ENCODE measurements around the gene XPNPEP2.

The XPNPEP2 gene

DNA sequence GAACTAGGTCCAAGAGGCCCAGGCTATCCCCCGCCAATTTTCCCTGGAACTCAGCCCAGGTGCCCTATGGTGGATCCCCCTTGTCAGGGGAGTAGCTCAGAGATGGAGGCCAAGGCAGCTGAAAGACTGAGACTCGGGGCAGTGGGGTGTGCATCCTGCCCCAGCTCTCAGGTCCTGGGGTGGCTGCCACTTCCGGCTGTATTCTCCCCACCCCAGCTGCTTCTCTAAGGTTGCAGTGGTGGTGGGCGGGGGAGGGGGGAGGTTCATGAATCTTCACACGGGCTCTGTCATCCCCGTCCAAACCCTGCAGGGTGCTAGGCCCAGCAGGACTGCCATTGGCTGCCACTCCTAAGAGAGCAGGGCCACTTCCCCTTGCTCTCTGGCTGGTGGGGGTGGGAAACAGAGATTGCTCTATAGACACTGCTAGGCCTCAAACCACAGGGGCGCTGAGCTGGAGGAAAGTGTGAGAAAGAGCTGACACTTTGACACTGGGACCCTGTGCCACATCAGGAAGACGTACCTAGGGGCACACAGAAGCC is 42.4 kb downstream of the XPNPEP2 start:
- no peak for DNase-seq

DNA sequence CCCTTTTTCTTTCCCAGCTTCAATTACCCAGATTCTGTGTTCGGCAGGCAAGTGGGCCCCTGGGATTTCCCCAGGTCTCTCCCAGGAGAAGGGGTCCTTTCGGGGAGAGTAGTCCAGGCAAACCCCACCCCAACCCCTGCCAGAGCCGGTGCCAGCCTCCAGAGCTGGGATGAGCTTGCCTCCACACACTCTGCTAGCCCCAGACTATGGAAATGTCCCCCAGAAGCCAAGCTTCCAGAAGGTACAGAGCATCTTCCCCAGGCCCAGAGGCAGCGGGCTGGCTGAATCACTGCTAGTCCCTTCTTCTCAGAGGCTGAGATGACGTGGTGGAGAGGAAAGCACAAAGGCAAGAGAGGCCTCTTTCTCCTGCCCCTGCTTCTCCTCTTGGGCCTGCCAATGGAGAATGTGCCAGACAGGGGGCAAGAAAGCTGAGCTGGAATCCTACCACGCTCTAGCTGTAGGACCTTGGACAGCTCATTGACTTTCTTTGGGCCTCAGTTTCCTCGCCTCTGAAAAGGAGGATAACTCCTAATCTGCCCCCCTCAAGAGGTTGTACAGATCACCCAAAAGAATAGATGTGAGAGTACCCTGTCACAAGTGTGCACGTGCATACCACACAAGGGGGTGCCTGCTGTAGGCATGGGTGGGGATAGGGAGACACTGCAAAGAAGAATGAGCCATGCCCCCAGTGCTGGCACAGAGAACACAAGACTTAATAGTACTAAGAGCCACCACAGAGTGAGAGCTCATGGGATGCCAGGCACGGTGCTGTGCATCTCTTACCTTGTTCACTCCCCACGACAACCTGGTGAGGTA is 43.1 kb downstream of the XPNPEP2 start:
- DNase-seq, result no peak

DNA sequence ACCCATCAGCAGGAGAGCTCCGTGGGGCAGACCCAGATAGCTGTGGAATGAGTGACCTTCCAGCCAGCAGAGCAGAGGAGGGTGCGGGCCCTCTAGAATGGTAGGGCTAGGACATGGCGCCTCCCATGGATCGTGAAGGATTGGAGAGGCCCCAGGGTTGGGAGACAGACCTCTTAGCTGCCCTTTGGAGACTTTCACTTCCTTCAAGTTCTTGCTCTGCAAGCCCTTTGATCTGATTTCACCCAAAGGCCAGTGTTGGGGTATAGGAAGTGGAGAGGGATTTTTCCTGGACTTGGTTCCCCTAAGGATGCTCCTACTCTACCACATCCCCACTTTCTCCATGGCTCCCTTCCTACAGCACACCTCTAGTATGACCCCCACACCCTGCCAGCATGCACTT is 43.9 kb downstream of the XPNPEP2 start:
- DNase-seq, result no peak

DNA sequence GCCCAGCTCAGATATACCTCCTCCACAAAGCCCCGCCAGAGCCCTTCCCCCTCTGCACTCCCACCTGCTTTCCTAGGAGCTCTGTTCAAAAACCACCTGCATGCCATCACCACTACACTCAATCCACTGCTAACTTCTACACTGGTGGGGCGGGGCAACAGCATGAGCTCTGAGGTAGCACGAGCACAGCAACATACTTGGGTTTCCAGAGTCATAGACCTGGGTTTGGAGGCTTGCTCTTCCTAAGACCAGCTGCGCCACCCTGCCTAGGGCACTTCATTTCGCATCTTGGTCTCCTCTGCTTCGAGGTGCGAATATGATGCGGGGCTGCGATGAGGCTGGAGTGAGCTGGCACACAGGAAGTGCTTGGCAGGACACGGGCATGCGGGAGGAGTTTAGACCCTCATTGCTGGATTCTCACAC is 44.5 kb downstream of the XPNPEP2 start:
- DNase-seq, result no peak

DNA sequence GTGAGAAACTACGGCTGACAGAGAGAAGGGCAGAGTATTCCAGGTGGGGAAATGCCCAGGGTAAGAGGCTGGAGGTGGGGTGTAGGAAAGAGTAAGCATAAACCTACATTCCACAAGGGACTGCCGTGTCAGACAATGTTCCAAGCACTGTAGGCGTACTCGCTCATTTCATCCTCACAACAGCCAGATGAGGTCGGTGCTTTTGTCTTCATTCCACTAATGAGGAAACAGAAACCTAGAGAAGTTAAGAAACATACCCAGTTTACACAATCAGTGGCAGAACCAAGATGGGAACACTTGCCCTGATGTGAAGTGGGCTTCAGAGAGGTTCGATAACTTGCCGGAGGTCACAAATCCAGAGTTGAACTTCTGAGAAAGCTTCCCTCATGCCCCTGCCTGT is 45.6 kb downstream of the XPNPEP2 start:
- DNase-seq, result no peak

DNA sequence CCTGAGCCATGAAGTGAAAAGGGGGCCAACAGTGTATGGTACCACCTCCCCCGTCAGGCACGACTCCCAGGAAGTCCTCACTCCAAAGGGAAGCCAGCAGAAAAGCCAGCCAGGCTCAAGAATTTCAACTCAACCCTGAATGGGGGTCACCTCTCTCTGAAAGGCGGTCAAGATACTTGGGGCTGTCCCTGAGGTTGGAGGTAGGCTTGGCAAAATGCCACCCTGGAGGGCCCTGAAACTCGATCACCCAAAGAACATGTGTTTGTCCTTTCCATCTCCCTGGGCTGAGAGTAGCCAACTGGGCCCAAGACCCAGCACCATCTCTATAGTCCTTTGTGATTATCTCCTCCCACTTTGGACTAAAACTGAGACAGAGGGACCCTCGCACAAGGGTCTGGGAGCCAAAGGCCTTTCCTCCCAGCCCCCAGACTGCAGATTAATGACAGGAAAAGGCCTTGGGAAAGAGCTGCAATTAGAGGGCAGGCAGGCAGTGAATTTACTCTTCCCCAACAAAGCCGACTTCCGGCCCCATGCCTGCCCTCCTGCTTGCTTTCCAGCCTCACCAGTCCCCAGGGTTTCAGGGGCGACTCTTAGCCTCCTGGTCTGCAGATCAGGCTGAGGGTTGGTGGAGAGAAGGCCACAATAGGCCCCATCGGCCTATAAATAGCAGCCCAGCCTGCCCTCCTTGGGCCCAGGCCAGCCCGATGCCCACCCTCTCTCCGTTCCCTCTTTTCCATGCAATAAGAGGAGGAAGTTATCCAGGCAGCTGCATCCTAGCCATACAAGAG is 46.6 kb downstream of the XPNPEP2 start:
- no peak for DNase-seq

DNA sequence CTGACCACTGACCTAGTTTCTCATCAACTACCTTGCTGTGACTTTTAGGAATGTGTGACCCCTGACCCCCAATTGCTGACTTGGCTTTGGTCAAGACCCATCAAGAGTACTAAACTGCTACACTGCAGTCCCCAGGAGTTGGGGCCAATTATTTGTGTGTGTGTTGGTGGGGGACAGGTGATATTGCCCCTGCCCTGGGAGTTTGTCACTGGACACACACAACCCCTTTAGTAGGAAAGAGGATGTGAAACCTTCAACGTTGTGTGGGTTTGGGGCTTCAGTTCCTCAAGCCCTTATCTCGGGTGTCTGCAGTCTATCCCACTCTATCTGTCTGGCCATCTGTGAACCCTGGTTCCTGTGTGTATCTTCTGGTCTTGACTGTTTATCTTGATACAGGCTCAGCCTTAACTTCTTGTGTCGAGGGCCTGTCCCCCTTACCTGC is 47.5 kb downstream of the XPNPEP2 start:
- no peak for DNase-seq

DNA sequence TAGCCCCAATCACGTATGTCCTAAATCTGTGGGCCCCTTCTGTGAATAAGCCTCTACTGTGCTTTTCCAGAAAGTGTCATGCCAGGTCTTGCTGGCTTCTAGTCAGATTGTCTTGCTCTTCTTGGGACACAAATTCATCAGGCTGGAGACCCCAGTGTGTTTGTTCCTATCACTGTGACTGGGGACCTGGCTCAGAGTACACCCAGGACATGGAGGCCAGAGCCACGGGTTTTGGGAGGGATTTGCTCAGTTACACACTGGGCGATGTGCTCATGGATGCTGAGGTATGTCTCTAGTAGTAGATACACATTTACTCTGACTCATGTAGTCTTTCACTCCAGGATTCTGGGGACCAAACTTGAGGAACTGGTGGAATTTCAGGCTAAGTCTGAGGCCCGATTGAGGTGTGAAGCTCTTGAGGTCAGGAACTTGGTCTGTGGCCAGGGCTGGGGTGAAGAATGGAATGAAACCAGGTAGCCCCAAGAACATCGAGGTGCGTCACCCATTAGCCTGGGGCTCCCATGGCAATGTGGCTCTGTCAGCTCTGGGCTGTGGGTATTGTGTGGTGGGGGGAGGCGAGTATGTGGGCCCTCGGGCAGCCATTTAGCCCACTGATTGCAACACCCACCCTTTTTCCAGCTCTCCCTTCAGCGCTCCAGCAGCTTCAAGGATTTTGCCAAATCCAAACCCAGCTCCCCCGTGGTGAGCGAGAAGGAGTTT is 48.7 kb downstream of the XPNPEP2 start:
- no peak for DNase-seq

DNA sequence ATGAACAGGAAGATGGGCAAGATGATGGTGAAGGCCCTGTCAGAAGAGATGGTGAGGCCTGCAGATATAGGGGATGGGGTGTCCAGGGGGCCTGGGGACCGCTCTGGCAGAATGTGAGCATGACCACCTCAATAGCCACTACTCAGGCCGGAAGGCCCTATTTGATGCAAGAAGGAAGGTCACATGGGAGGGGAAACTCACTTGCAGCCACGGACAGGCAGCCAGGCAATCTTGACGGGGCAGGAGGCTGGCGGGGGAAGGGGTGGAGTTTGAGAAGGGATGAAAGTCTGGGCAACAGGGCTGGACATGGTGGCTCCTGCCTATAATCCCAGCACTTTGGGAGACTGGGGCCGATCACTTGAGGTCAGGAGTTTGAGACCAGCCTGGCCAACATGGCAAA is 49.7 kb downstream of the XPNPEP2 start:
- DNase-seq, result no peak

DNA sequence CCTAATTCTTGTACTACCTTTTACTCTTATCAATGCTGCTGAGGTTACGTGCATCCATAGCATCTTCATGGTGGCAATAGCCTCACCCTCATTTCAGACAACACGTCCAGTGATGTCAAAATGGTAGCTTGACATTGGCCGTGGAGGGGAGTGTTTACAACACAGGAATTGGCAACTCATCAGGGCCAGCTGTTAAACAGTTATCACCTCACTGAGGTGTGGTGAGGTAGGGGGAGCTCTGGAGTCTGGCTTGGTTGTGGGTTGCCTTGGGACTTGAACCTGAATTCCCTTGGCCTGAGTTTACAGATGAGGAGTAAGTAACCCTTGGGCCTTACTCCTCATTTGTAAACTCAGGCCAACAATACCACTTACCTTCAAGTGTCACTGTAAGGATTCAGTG is 51.4 kb downstream of the XPNPEP2 start:
- no peak for DNase-seq

DNA sequence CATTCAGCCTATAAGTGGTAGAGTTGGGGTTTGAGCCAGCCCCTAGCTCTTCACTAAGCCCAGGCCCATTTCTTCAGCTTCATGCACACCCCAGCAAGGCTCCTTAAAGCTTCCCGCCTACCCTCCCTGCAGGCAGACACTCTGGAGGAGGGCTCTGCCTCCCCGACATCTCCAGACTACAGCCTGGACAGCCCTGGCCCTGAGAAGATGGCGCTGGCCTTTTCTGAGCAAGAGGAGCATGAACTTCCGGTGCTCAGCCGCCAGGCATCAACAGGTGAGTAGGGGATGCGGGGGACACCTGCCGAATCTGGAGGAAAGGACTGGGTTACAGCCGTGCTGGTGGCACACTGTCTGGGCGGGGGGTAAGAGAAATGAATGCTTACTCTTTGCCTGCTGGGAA is 52.0 kb downstream of the XPNPEP2 start:
- no peak for DNase-seq

DNA sequence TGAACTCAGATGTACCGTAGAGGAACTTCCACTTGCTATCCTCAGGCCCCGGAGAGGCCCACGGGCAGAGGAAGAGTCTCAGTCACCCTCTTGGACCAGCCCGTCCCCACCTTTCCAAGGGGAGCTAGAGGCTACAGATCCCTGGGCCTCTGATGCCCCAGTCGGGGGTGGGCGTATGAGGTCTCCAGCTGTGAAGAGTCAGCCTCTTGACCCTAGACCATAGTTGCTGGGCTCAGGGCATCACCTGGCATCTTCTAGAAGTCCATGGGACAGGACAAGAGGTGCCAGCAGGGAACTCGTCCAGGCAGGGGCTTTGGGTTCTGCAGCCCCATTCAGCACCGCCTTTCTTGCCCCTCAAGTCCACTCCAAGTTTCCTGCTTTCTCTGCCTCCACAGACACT is 52.6 kb downstream of the XPNPEP2 start:
- no peak for DNase-seq

DNA sequence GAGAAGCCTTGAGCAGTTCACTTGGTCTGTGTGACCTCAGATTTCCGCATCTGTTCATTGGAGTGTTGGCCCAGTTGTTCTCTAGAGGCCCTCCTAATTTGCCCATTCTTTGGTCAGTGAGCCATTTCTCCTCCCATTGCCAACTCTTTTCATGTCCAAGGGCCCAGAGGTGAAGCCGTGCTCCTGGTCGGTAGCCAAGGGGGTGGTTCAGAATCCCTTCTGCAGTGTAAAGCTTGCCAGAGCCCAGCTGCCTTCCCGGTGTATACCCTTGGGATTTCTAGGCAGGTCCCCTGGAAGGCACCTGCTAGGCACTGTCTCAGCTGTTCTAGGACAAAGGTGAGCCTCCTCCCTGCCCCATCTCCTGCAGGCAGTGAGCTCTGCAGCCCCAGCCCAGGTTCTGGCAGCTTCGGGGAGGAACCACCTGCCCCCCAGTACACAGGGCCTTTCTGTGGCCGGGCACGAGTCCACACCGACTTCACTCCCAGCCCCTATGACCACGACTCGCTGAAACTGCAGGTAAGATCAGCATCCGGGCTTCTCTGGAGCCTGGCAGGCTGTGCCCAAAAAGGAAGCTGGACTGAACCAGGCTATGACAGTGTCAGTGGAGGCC is 53.3 kb downstream of the XPNPEP2 start:
- DNase-seq, result peak; percentile 1

DNA sequence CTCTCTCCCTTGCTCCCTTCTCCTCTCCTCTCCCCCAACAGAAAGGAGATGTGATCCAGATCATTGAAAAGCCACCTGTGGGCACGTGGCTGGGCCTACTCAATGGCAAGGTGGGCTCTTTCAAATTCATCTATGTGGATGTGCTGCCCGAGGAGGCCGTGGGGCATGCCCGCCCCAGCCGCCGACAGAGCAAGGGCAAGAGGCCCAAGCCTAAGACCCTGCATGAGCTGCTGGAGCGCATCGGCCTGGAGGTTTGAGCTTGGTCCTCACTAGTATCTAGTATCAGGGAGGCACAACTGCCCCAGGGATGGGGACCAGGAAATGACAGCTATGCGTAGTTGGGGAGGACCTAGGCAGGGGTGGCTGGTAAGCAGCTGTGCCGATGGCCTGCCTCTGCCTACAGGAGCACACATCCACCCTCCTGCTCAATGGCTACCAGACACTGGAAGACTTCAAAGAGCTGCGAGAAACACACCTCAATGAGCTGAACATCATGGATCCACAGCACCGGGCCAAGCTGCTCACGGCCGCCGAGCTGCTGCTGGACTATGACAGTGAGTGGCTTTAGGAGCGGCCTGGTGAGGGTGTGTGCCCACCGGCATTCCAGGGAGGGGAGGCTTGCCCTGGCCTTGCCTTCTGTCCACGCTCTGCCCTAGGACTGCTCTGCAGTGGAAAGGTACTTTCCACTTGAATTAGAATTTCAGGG is 54.0 kb downstream of the XPNPEP2 start:
- DNase-seq, result no peak

DNA sequence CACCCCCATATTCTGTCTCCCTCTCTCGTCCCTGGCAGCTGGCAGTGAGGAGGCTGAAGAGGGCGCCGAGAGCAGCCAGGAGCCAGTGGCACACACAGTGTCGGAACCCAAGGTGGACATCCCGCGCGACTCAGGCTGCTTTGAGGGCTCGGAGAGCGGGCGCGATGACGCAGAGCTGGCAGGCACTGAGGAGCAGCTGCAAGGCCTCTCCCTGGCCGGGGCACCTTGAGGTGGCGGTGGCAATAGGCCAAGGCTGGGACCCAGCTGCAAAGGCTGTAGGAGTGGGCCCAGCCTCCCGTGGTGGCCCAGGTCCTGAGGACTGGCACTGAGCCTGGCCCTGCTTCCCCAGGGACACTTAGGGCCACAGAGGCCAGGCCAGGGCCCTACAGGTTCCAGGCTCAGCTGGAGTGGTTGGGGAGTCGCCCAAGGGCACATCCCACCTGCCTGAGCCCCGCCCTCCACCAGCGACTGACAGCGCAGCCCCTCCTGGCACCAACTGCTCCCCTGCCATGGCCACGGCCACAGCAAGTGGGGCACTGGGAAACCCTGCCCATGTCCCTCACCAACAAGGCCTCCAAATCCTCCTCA is 54.9 kb downstream of the XPNPEP2 start:
- no peak for DNase-seq

DNA sequence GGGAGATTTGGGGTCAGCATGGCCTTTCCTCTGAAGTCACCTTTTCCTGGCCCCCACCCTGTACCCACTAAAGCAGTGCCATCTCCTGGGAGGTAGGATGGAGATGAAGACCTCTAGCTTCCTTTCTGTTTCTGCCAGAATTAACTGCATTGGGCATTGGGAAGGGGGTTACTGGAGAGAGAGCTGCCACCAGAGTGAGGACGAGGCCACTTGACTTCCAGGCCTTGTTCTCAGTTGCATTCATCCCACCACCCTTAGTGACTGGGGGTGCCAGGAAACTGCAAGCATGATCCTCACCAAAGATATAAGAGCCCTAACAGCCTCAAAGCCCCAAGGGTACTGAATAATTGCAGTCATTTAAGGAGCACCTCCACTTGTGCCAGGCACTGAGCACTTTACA is 56.8 kb downstream of the XPNPEP2 start:
- no peak for DNase-seq

DNA sequence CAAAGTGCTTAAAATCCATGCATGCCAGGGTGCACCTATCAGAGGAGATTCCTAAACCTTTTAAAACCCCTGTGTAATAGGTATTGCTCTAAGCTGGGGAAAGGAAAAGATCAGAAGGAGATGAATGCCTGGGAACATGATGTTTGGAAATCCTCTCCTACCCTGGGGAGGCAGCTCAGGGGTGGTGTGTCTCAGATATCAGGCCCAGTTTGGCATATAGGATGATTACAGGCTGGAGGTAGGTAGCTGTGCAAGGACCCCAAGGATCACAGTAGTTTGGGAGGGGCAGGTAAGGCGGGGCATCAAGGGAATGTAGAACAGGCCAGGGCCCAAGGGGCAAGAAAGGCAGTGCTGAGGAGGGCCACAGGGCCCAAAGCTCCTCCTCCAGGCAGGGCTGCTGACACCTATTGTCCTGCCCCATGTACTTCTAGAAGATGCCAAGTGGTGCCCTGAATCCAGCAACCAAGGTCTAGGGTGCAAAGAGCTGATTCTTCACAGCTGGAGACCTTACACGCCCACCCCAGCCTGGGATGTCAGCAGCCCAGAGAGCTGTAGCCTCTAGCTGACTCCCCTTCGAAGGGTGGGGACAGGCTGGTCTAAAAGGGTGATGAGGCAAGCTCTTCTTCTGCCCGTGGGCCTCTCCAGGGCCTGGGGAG is 58.6 kb downstream of the XPNPEP2 start:
- no peak for DNase-seq

DNA sequence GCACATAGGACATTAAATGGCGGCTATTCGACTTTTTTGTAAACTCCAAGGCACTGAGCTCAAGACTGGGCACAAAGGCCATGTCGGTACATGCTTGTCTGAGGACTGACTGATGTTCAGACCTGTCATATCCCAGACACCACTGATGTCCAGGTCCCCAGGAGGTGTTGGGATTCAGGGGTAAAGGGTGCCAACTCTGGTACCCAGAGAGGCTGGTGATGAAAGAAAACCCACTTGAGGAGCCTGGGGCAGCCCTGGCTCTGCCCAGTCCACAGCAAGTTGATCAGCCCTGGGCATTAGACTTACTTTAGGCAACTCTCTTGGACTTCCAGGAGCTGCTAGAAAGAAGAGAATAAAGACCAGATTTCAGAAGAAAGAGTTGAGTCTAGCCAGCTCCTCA is 59.7 kb downstream of the XPNPEP2 start:
- no peak for DNase-seq

DNA sequence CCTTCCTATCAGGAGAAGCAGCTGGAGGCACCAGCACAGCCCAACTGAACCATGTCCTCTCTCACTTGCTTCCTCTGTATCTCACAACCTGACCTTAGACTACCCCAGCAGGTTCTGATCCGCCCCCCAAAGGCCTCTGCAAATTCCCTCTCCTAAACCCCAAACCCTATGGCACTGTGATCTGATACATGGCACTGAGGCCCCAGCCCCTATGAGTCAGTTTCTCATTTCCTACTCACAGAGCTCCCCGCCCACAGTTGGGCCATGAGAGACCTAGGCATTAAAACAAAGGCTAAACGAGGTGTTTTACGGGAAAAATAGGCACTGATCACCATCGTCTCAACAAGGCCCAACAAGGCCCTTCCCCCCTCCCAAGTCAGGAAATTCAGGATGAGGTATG is 60.1 kb downstream of the XPNPEP2 start:
- no peak for DNase-seq

DNA sequence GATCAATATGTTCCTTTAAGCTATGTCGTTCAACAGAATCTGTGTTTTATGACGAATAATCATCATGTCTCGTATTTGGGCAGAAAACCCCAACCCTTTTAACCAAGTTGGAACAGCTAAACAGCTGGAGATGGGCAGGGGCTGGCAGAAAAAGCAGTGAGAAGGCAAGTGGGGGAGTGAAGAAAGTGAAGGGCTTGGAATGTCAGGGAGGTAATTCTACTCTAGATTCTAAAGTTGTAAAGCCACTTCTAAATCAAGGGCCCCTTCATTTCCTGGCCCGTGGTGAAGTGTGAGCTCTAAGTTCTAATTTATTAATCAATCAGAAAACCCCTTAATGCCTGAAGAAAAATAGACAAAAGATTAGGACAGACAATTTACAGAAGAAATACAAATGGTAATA is 61.4 kb downstream of the XPNPEP2 start:
- no peak for DNase-seq

DNA sequence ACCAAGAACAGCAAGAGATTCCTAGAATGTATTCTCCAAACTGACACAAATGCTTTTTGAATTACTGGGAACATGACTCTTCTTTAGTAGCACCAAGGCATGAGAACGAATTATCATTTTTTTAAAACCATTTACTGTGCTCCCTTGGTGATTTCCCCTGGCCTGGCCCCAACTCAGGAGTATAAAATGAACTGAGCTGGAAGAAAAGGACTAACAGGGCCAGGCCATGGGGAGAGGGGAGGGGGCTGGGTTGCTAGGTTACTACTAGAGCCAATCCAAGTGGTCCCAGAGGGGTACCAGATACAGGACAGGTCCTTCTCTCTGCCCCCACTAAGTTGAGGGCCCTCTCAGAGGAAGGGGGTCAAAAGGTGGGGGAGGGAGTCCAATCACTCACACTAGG is 64.1 kb downstream of the XPNPEP2 start:
- no peak for DNase-seq

Measured in NCI-H526 treated with DMSO at 0.1 percent for 48 hours (cell line).